Measurements from ENCODE around the gene ZACN.
"Not testable (repeated sequence)": the region's sequence is repeated elsewhere in the genome, so short reads cannot be mapped to it uniquely, and the experiment has no call there.

ZACN gene

DNA sequence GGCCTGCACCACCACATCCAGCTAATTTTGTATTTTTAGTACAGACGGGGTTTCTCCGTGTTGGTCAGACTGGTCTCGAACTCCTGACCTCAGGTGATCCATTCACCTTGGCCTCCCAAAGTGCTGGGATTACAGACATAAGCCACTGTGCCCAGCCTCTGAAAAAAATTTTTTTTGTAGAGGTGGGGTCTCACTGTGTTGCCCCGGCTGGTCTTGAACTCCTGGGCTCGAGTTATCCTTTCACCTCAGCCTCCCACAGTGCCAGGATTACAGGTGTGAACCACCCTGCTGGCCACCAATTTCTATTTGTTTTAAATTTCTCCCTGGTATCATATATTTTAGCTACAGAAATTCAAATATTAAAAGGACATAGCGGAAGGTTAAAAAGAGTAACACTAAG lies 20.7 kb upstream of the ZACN start:
- not testable (repeated sequence) for H3K27me3 ChIP-seq (ENCODE audit: insufficient read depth, low read length, poor library complexity); H3K27ac ChIP-seq (ENCODE audit: low read depth, low read length); H4K8ac ChIP-seq (ENCODE audit: low read depth, low read length); H3K9ac ChIP-seq (ENCODE audit: low read length); H3K4me1 ChIP-seq (ENCODE audit: control insufficient read depth, low read depth, low read length); H4K5ac ChIP-seq (ENCODE audit: low read length); H3K56ac ChIP-seq (ENCODE audit: low read length); H3K23ac ChIP-seq (ENCODE audit: low read length); DNase-seq; H2BK120ac ChIP-seq (ENCODE audit: low read depth, low read length); H2AK5ac ChIP-seq (ENCODE audit: low read length); H2BK5ac ChIP-seq (ENCODE audit: low read length); H2BK15ac ChIP-seq (replicated peaks; ENCODE audit: low read depth); H3K79me1 ChIP-seq (ENCODE audit: low read length); H3K4ac ChIP-seq (ENCODE audit: low read depth, low read length); H3K4me3 ChIP-seq (ENCODE audit: low read length); H3K4me2 ChIP-seq (ENCODE audit: low read length); H3K79me2 ChIP-seq (ENCODE audit: control insufficient read depth, insufficient read depth, low read length); H3K18ac ChIP-seq (ENCODE audit: low read length)
- no CpG with 5 or more reads among the region's 6 CpGs for WGBS (ENCODE audit: extremely low coverage, insufficient coverage, low lambda C conversion rate)
- peaks cover 16% of the 10 kb centered on the region for H3K36me3 ChIP-seq (ENCODE audit: control insufficient read depth, insufficient read depth, low read length)

DNA sequence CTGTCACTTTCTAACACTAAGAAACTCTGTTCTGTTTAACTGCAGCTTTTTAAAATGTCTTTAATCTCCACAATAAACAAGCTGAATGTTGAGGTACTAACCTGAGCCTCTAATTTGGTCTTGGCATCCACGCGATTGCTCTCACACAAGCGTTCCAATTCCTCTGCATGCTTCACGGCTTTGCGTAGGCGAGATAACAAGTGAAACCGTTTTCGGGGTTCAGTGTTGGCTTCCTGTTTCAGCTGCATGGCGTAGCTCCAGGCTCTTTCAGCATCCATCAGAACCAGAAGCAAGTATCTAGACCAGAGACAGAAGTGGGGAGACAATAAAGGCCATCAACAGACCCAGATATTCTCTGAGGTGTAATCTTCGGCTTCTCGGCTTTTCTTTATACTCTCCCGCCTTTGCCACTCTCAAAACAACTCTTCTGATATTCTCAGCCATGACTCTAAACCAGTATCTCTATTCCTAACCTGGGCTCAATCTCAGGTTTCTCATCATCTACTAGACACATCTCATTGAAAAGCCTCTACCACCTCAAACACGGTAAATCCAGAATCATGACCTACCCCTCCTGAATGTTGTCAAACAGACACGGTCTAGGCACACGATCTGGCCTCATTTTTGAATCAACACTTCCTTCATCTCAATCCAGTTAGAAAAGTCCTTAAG lies 15.0 kb upstream of the ZACN start:
- Histone ChIP-seq H3K18ac (ENCODE audit: low read length) (no peak overlapping the region), H3K56ac (ENCODE audit: low read length) (no peak overlapping the region), H2AK5ac (ENCODE audit: low read length) (no peak overlapping the region), H3K27me3 (ENCODE audit: insufficient read depth, low read length, poor library complexity) (no peaks in the 10 kb centered on the region), H2BK5ac (ENCODE audit: low read length) (no peak overlapping the region), H2BK120ac (ENCODE audit: low read depth, low read length) (no peak overlapping the region), H3K4ac (ENCODE audit: low read depth, low read length) (no peak overlapping the region), H3K36me3 (ENCODE audit: control insufficient read depth, insufficient read depth, low read length) (peaks cover 23% of the 10 kb centered on the region), H4K5ac (ENCODE audit: low read length) (no peak overlapping the region), H4K8ac (ENCODE audit: low read depth, low read length) (no peak overlapping the region), H3K79me1 (ENCODE audit: low read length) (no peaks in the 10 kb centered on the region), H2BK15ac (replicated peaks; ENCODE audit: low read depth) (no peak overlapping the region), H3K23ac (ENCODE audit: low read length) (no peak overlapping the region), H3K79me2 (ENCODE audit: control insufficient read depth, insufficient read depth, low read length) (no peaks in the 10 kb centered on the region), H3K9ac (ENCODE audit: low read length) (no peak overlapping the region), H3K4me1 (ENCODE audit: control insufficient read depth, low read depth, low read length) (no peaks in the 10 kb centered on the region), H3K27ac (ENCODE audit: low read depth, low read length) (no peak overlapping the region), H3K4me2 (ENCODE audit: low read length) (no peak overlapping the region), H3K4me3 (ENCODE audit: low read length) (no peak overlapping the region)
- WGBS (ENCODE audit: extremely low coverage, insufficient coverage, low lambda C conversion rate), result no CpG with 5 or more reads among the region's 15 CpGs
- DNase-seq, result no peak

DNA sequence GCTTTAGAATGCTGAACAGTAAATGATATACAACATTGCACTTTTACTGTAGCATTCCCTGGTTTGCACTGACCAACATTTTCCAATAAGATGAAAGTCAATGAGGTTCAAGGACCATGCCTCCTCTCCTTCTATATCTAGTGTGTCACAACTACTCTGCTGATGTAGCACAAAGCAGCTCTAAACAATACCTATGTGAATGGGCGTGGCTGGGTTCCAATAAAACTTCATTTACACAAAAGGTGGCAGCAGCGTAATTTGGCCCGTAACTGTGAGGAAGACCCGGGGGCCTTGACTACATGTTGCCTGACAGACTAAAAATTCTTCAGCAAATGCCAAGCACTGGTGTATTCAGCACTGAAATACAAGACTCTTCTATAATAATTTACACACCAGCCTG lies 13.2 kb upstream of the ZACN start:
- H3K36me3 ChIP-seq (ENCODE audit: control insufficient read depth, insufficient read depth, low read length), result peaks cover 20% of the 10 kb centered on the region
- no peak overlapping the region for H4K5ac ChIP-seq (ENCODE audit: low read length)
- no peak overlapping the region for H3K4me3 ChIP-seq (ENCODE audit: low read length)
- no peak for DNase-seq
- no peak overlapping the region for H3K4ac ChIP-seq (ENCODE audit: low read depth, low read length)
- H3K79me1 ChIP-seq (ENCODE audit: low read length), result peaks cover 2% of the 10 kb centered on the region
- H3K79me2 ChIP-seq (ENCODE audit: control insufficient read depth, insufficient read depth, low read length), result peaks cover 6% of the 10 kb centered on the region
- H3K9ac ChIP-seq (ENCODE audit: low read length), result no peak overlapping the region
- H2BK120ac ChIP-seq (ENCODE audit: low read depth, low read length), result no peak overlapping the region
- H3K4me1 ChIP-seq (ENCODE audit: control insufficient read depth, low read depth, low read length), result peaks cover under 1% of the 10 kb centered on the region
- no peak overlapping the region for H2AK5ac ChIP-seq (ENCODE audit: low read length)
- H3K18ac ChIP-seq (ENCODE audit: low read length), result no peak overlapping the region
- no peak overlapping the region for H2BK15ac ChIP-seq (replicated peaks; ENCODE audit: low read depth)
- no peak overlapping the region for H3K27ac ChIP-seq (ENCODE audit: low read depth, low read length)
- no peak overlapping the region for H2BK5ac ChIP-seq (ENCODE audit: low read length)
- H3K27me3 ChIP-seq (ENCODE audit: insufficient read depth, low read length, poor library complexity), result no peaks in the 10 kb centered on the region
- H3K4me2 ChIP-seq (ENCODE audit: low read length), result no peak overlapping the region
- H4K8ac ChIP-seq (ENCODE audit: low read depth, low read length), result no peak overlapping the region
- WGBS (ENCODE audit: extremely low coverage, insufficient coverage, low lambda C conversion rate), result no CpG with 5 or more reads among the region's 4 CpGs
- no peak overlapping the region for H3K56ac ChIP-seq (ENCODE audit: low read length)
- no peak overlapping the region for H3K23ac ChIP-seq (ENCODE audit: low read length)

DNA sequence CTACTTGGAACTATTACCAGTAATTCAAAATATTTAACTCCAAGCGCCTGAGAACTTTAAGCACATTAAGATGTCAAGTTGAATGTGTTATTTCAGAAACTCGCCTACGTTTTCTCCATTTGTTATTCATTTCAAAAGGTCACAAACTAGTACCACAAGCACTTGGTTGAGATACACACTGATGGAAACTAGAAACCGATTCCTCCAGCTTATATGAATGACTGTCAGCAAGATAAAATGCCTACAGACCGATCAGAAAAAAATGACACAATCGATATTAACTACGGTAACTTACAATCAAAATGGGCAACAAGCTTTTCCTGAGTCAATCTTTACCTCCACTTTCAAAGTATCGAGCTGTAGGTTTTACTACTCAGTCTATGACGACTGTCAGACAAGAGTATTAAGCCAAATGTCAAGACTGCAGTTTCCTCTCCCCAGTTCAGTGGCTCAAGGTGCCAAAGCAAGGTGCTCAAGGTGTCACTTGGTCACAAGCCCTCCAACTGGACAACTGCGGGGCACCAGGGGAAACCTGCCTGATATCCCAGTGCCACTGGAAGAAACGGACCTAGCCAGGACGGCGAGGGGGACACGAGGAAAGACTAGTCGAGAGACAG lies 7.3 kb upstream of the ZACN start:
- Histone ChIP-seq H3K27ac (ENCODE audit: low read depth, low read length) (no peak overlapping the region), H3K4me2 (ENCODE audit: low read length) (peak overlapping the region; percentile 42), H3K18ac (ENCODE audit: low read length) (peak overlapping the region; percentile 42), H3K27me3 (ENCODE audit: insufficient read depth, low read length, poor library complexity) (peaks cover 28% of the 10 kb centered on the region), H2BK5ac (ENCODE audit: low read length) (no peak overlapping the region), H3K56ac (ENCODE audit: low read length) (peak overlapping the region; percentile 80), H4K8ac (ENCODE audit: low read depth, low read length) (no peak overlapping the region), H3K79me1 (ENCODE audit: low read length) (peaks cover 6% of the 10 kb centered on the region), H4K5ac (ENCODE audit: low read length) (no peak overlapping the region), H3K4ac (ENCODE audit: low read depth, low read length) (no peak overlapping the region), H3K4me1 (ENCODE audit: control insufficient read depth, low read depth, low read length) (peaks cover 5% of the 10 kb centered on the region), H2BK120ac (ENCODE audit: low read depth, low read length) (no peak overlapping the region), H3K23ac (ENCODE audit: low read length) (no peak overlapping the region), H3K79me2 (ENCODE audit: control insufficient read depth, insufficient read depth, low read length) (peaks cover 16% of the 10 kb centered on the region), H3K4me3 (ENCODE audit: low read length) (peak overlapping the region; percentile 45), H2BK15ac (replicated peaks; ENCODE audit: low read depth) (no peak overlapping the region), H3K9ac (ENCODE audit: low read length) (peak overlapping the region; percentile 65), H3K36me3 (ENCODE audit: control insufficient read depth, insufficient read depth, low read length) (no peaks in the 10 kb centered on the region), H2AK5ac (ENCODE audit: low read length) (no peak overlapping the region)
- no CpG with 5 or more reads among the region's 15 CpGs for WGBS (ENCODE audit: extremely low coverage, insufficient coverage, low lambda C conversion rate)
- DNase-seq, result no peak

DNA sequence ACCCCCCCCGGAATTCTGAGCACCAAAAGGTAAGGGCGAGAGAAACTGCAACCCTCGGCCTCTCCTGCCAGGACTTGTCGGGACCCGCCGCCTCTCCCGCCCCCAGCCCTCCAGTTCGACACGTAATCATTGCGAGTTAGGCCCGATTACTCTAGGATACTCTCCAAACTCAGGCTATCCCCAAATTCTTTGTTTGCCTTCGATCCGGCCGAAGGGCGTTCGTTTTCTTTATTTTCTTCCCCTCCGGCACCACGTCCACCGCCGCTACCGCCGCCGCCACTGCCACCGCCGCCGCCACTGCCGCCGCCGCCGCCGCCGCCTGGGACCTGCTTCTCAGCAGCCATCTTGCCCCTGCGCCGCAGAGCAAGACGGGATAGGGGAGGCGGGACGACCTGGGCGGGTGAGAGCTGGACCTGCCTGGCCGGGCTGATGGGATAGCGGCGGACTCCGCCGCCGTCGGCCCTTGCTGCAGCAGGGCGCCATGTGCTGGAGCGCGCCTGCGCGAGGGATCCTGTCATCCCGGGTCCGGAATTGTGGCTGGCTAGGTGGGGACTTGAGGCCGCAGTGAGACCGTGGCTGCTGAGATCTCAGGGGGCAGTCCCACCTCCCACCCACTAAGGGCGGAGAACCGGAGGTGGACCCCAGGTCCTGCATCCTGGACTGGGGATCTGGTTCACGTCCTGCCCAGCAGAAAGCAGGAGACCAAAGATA lies 6.7 kb upstream of the ZACN start, which contains the start of gene SRP68:
Gene SRP68, minus strand, starts transcription at position 370 of the 711 bp plus-strand sequence. Its CDS starts 26 bp downstream, at position 344.
- H2BK15ac ChIP-seq (replicated peaks; ENCODE audit: low read depth), result no peak within 1 kb of the TSS
- H3K27me3 ChIP-seq (ENCODE audit: insufficient read depth, low read length, poor library complexity), result peaks cover 31% of the 10 kb centered on the region
- H4K8ac ChIP-seq (ENCODE audit: low read depth, low read length), result no peak within 1 kb of the TSS
- no peak within 1 kb of the TSS for H2BK120ac ChIP-seq (ENCODE audit: low read depth, low read length)
- H3K4me1 ChIP-seq (ENCODE audit: control insufficient read depth, low read depth, low read length), result peaks cover 5% of the 10 kb centered on the region
- no peak within 1 kb of the TSS for H3K23ac ChIP-seq (ENCODE audit: low read length)
- H3K9ac ChIP-seq (ENCODE audit: low read length), result peak within 1 kb of the TSS; percentile 77
- H3K4me2 ChIP-seq (ENCODE audit: low read length), result peak within 1 kb of the TSS; percentile 42
- peaks cover 16% of the 10 kb centered on the region for H3K79me2 ChIP-seq (ENCODE audit: control insufficient read depth, insufficient read depth, low read length)
- H4K5ac ChIP-seq (ENCODE audit: low read length), result no peak within 1 kb of the TSS
- H2BK5ac ChIP-seq (ENCODE audit: low read length), result no peak within 1 kb of the TSS
- DNase-seq, result peak; percentile 96
- H3K4me3 ChIP-seq (ENCODE audit: low read length), result peak within 1 kb of the TSS; percentile 45
- H3K79me1 ChIP-seq (ENCODE audit: low read length), result peaks cover 6% of the 10 kb centered on the region
- H3K56ac ChIP-seq (ENCODE audit: low read length), result peak within 1 kb of the TSS; percentile 80
- no peak within 1 kb of the TSS for H3K27ac ChIP-seq (ENCODE audit: low read depth, low read length)
- H3K18ac ChIP-seq (ENCODE audit: low read length), result peak within 1 kb of the TSS; percentile 42
- H3K36me3 ChIP-seq (ENCODE audit: control insufficient read depth, insufficient read depth, low read length), result no peaks in the 10 kb centered on the region
- H2AK5ac ChIP-seq (ENCODE audit: low read length), result no peak within 1 kb of the TSS
- H3K4ac ChIP-seq (ENCODE audit: low read depth, low read length), result peak within 1 kb of the TSS; percentile 5
- WGBS (ENCODE audit: extremely low coverage, insufficient coverage, low lambda C conversion rate), result no CpG with 5 or more reads among the region's 57 CpGs

Data from mesendoderm (in vitro differentiated cells).